Stomach (tissue), 9 donors: ENCODE results near the gene NT5DC1. TPM values are rescaled to one million over a fixed set of nuclear protein-coding genes. Genes with fewer than 3 reads are reported as not detected.

Experiments
- DNase-seq, 2 donors: peaks; one replicate each; pipeline versions ENCODE4 v3.0.0 to v3.0.0-alpha.2; 2013 to 2019
- H3K27ac ChIP-seq, 5 donors: fragments of 200-600 bp in 4 of 5; sonication (generic) in 4 of 5; one replicate each; pipeline ENCODE4 v1.5.1; 2013 to 2019; ENCODE audit warnings: mild to moderate bottlenecking in 1 of 5, moderate library complexity in 1 of 5
- H3K27me3 ChIP-seq, 3 donors: fragments of 200-600 bp; sonication (generic); one replicate each; pipeline ENCODE4 v1.5.1; 2017 to 2019; ENCODE audit warnings: mixed run types in 1 of 3
- H3K36me3 ChIP-seq, 4 donors: fragments of 200-600 bp; sonication (generic); 1 replicate in 3 of 4; 2 replicates in 1 of 4; pipeline ENCODE4 v1.5.1; 2016 to 2019
- H3K4me1 ChIP-seq, 4 donors: fragments of 200-600 bp; sonication (generic); one replicate each; pipeline ENCODE4 v1.5.1; 2016 to 2019
- H3K4me3 ChIP-seq, 4 donors: fragments of 200-600 bp; sonication (generic) in 3 of 4; one replicate each; pipeline ENCODE4 v1.5.1; 2016 to 2019; ENCODE audit warnings: mild to moderate bottlenecking in 1 of 4
- H3K9me3 ChIP-seq, 4 donors: fragments of 200-600 bp; sonication (generic); one replicate each; pipeline ENCODE4 v1.5.1; 2016 to 2019
- CTCF ChIP-seq, 7 experiments: fragments of 450-650 bp in 4 of 7; fragments of 200-600 bp in 3 of 7; sonication (generic) in 3 of 7; IDR thresholded peaks; one replicate each; pipeline ENCODE4 v1.5.1; 2016 to 2019; ENCODE audit warnings: antibody characterized with exemption in 7 of 7, control low read depth in 2 of 7, mild to moderate bottlenecking in 1 of 7
- EP300 ChIP-seq: sonication (generic); formaldehyde crosslinking; IDR thresholded peaks from one replicate; pipeline ENCODE4 v1.6.1; 2017; ENCODE audit warnings: antibody characterized with exemption
- POLR2A ChIP-seq, 4 donors: fragments of 450-650 bp; IDR thresholded peaks; one replicate each; pipeline ENCODE4 v1.6.1; 2016; ENCODE audit warnings: antibody characterized with exemption in 4 of 4, control low read depth in 2 of 4, mild to moderate bottlenecking in 1 of 4, moderate library complexity in 1 of 4
- POLR2AphosphoS5 ChIP-seq, 3 donors: sonication (generic); formaldehyde crosslinking; IDR thresholded peaks; one replicate each; pipeline ENCODE4 v1.6.1; 2016; ENCODE audit warnings: antibody characterized with exemption in 3 of 3
- WGBS, 5 donors: extraction: QIAGEN DNeasy Blood & Tissue Kit in 3 of 5; methylation state at CpG; one replicate each; pipeline versions ENCODE4 v1.1.5 to v1.1.7; 2013 to 2018; 5-methylcytosine and 5-hydroxymethylcytosine counted together
- intact Hi-C: fragments of 100-400 bp; cut with DNase I; formaldehyde crosslinking; loops from one replicate; pipeline ENCODE4 v1.15.1; 2023; ENCODE audit warnings: low total_unique reads
- polyA plus RNA-seq, 3 donors: library from polyadenylated mRNA; stranded (reverse); fragments of 200-250 nt; gene quantifications; one replicate each; pipeline ENCODE4 v1.2.3, GENCODE V29; 2013
- total RNA-seq, 5 donors: library from RNA; depleted of rRNA; stranded (reverse); fragments of >200 nt; gene quantifications; one replicate each; pipeline versions ENCODE4 v1.1.0 to v1.2.3, GENCODE V29; 2014 to 2016
- donor health status: healthy with polysubstance abuse.
- donor health status: Bipolar disorder and iron deficiency.
- donor health status: healthy.

NT5DC1 gene
- total and polyA plus RNA-seq, 8 donors, result 8.0 to 136 (median 17.4) TPM

DNA sequence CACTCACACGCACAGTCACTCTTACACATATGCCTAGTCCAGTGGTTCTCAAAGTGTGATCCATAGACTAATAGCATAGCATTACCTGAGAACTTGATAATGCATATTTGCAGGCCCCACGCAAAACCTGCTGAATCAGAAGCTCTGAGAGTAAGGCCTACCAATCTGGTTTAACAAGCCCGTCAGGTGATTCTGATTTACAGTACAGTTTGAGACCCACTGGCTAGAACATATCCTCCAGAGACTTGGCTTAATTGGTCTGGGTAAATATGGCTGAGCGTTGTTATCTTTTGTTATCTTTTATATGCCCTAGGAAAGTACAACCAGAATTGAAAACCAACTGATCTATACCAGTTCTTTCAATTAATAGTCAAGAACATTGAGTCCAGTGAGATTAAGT is 143.6 kb downstream of the NT5DC1 start:
- Histone ChIP-seq H3K4me1 (peaks cover 0 to 20% (median 8%) of the 10 kb centered on the region in 4 donors), H3K9me3 (no peaks in the 10 kb centered on the region), H3K27ac (no peak overlapping the region), H3K4me3 (no peak overlapping the region), H3K36me3 (peaks cover 0 to 14% (median 9%) of the 10 kb centered on the region in 4 donors), H3K27me3 (no peaks in the 10 kb centered on the region)
- TF ChIP-seq CTCF (IDR thresholded peaks at IDR 0.05) (no peak), POLR2AphosphoS5 (IDR thresholded peaks at IDR 0.05) (no peak), POLR2A (IDR thresholded peaks at IDR 0.05) (no peak), EP300 (no peak)
- intact Hi-C loops, result no loop called here
- WGBS, 5 donors, result 45 to 75% (median 54%) methylated on average over 4 of the region's 4 CpGs
- DNase-seq, result peak; percentile 40 to 53

GRCh38 chr6:116246089-116246488 is 145.4 kb downstream of the NT5DC1 start:
- Histone ChIP-seq H3K27me3 (no peaks in the 10 kb centered on the region), H3K4me1 (peaks cover 12 to 38% (median 22%) of the 10 kb centered on the region in 4 donors), H3K36me3 (peaks cover 0 to 5% (median 2%) of the 10 kb centered on the region in 4 donors), H3K4me3 (no peak overlapping the region), H3K27ac (no peak overlapping the region), H3K9me3 (no peaks in the 10 kb centered on the region)
- no peak for TF ChIP-seq POLR2AphosphoS5 (IDR thresholded peaks at IDR 0.05)
- no peak for TF ChIP-seq POLR2A (IDR thresholded peaks at IDR 0.05)
- no peak for TF ChIP-seq CTCF (IDR thresholded peaks at IDR 0.05)
- no peak for TF ChIP-seq EP300
- intact Hi-C loops, result no loop called here
- 71 to 91% (median 75%) methylated on average over 4 of the region's 4 CpGs for WGBS, 5 donors
- DNase-seq, result no peak

DNA sequence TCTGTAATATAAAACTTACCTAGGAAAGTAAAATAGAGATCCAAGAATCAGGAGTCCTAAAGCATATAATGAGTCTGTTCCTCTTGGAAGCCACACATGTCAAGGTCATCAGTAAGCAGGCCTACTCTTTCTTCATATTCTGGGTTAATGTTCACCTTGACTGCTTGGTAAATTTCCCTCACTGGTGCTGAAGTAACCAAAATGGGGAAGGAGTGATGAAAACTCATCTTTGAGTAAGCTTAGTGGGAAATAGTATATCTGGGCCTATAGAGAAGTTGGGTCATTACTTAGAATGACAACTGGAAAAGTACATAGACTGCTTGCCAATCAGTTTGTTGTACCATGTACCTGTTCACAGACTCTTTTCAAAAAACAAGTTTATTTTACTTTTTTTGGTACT is 146.6 kb downstream of the NT5DC1 start:
- no peak for DNase-seq
- intact Hi-C loops, result no loop called here
- Histone ChIP-seq H3K36me3 (peaks cover 0 to 5% (median 2%) of the 10 kb centered on the region in 4 donors), H3K4me3 (no peak overlapping the region), H3K27ac (peak overlapping the region in 1 of 5 donors; percentile 44), H3K4me1 (peaks cover 24 to 50% (median 33%) of the 10 kb centered on the region in 4 donors), H3K9me3 (no peaks in the 10 kb centered on the region), H3K27me3 (no peaks in the 10 kb centered on the region)
- TF ChIP-seq POLR2AphosphoS5 (IDR thresholded peaks at IDR 0.05), result no peak
- no peak for TF ChIP-seq CTCF (IDR thresholded peaks at IDR 0.05)
- no peak for TF ChIP-seq POLR2A (IDR thresholded peaks at IDR 0.05)
- TF ChIP-seq EP300, result no peak

GRCh38 chr6:116248577-116248976 is 147.9 kb downstream of the NT5DC1 start:
- Histone ChIP-seq H3K4me3 (no peak overlapping the region), H3K36me3 (peaks cover 0 to 5% (median 2%) of the 10 kb centered on the region in 4 donors), H3K27me3 (no peaks in the 10 kb centered on the region), H3K9me3 (no peaks in the 10 kb centered on the region), H3K27ac (peak overlapping the region in 2 of 5 donors; percentile 0 to 6), H3K4me1 (peaks cover 34 to 59% (median 43%) of the 10 kb centered on the region in 4 donors)
- intact Hi-C loops, result no loop called here
- TF ChIP-seq POLR2A (IDR thresholded peaks at IDR 0.05) (no peak), EP300 (no peak), POLR2AphosphoS5 (IDR thresholded peaks at IDR 0.05) (no peak), CTCF (IDR thresholded peaks at IDR 0.05) (no peak)
- DNase-seq, result no peak
- 86 to 94% (median 94%) methylated on average over 2 of the region's 2 CpGs for WGBS, 5 donors
